Ovary (tissue), 9 donors: ENCODE measurements around the gene CLBA1. TPM values are rescaled to one million over a fixed set of nuclear protein-coding genes. Genes with fewer than 3 reads are reported as not detected.

Experiments
- DNase-seq, 5 donors: peaks; one replicate each; pipeline ENCODE4 v3.0.0-alpha.2; 2019 to 2020
- H3K27ac ChIP-seq, 2 donors: fragments of 200-600 bp; one replicate each; pipeline versions ENCODE4 v1.5.1 to v1.8.0; 2019 to 2022
- H3K27me3 ChIP-seq: fragments of 200-600 bp; one replicate; pipeline ENCODE4 v1.8.0; 2022
- H3K36me3 ChIP-seq: fragments of 200-600 bp; sonication (generic); one replicate; pipeline ENCODE4 v1.5.1; 2019
- H3K4me1 ChIP-seq: one replicate; pipeline ENCODE4 v1.8.1; 2013; ENCODE audit warnings: mild to moderate bottlenecking, moderate library complexity; ENCODE audit not compliant: insufficient read depth
- H3K4me3 ChIP-seq: fragments of 200-600 bp; sonication (generic); one replicate; pipeline ENCODE4 v1.5.1; 2017
- H3K9me3 ChIP-seq, 2 donors: fragments of 200-600 bp in 1 of 2; sonication (generic) in 1 of 2; one replicate each; pipeline versions ENCODE4 v1.5.1 to v1.8.1; 2013 to 2019; ENCODE audit warnings: mild to moderate bottlenecking in 1 of 2, moderate library complexity in 1 of 2
- CTCF ChIP-seq, 3 donors: fragments of 450-650 bp in 2 of 3; fragments of 200-600 bp in 1 of 3; IDR thresholded peaks; one replicate each; pipeline versions ENCODE4 v1.5.1 to v1.8.0; 2016 to 2022; ENCODE audit warnings: antibody characterized with exemption in 3 of 3, mild to moderate bottlenecking in 1 of 3
- EP300 ChIP-seq: sonication (generic); formaldehyde crosslinking; IDR thresholded peaks from one replicate; pipeline ENCODE4 v1.6.1; 2017; ENCODE audit warnings: antibody characterized with exemption
- POLR2A ChIP-seq: fragments of 450-650 bp; IDR thresholded peaks from one replicate; pipeline ENCODE4 v1.6.1; 2017; ENCODE audit warnings: antibody characterized with exemption, mild to moderate bottlenecking, moderate library complexity
- WGBS, 3 donors: extraction: QIAGEN DNeasy Blood & Tissue Kit in 1 of 3; methylation state at CpG; one replicate each; pipeline versions ENCODE4 v1.1.5 to v1.1.7; 2013 to 2017; 5-methylcytosine and 5-hydroxymethylcytosine counted together
- intact Hi-C, 4 donors: fragments of 100-400 bp; cut with DNase I; formaldehyde crosslinking; loops; one replicate each; pipeline versions ENCODE4 v1.11.0 to v1.15.1; 2022 to 2023
- polyA plus RNA-seq, 2 donors: library from polyadenylated mRNA; stranded (reverse); fragments of 200-250 nt in 1 of 2; fragments of 350-450 nt in 1 of 2; fragmentation: Illumina TruSeq in 1 of 2; extraction: RNeasy Lipid Tissue Mini Kit (QIAGEN cat#74804) in 1 of 2; gene quantifications; one replicate each; pipeline ENCODE4 v1.2.3, GENCODE V29; 2013 to 2014
- total RNA-seq, 7 donors: library from RNA; depleted of rRNA in 2 of 7; stranded (reverse); fragments of >200 nt in 2 of 7; fragmentation: NEBNext Ultra II Directional in 3 of 7; extraction: Animal tissue kit (Norgen Biotek cat#: 25700) in 3 of 7; gene quantifications; one replicate each; pipeline versions ENCODE4 v1.1.0 to v1.2.4, GENCODE V29; 2016 to 2023
- donor health status: DM: no; HTN: no; CAD: no; lungs with moderate emphysema.
- donor health status: DM: no; HTN: no; CAD: no.
- donor health status: Bipolar disorder and iron deficiency.
- donor health status: DM: yes; HTN: yes; CAD: no.
- donor health status: DM: no; HTN: no; CAD: no.
- donor health status: DM: yes; HTN: yes; CAD: no.

Gene CLBA1
- total and polyA plus RNA-seq, 9 donors = 3.5 to 15.7 (median 6.7) TPM

- Histone ChIP-seq H3K27me3 (no peaks in the 10 kb centered on the region), H3K27ac (no peak overlapping the region), H3K4me3 (no peak overlapping the region), H3K36me3 (no peaks in the 10 kb centered on the region), H3K4me1 (peaks cover 9% of the 10 kb centered on the region), H3K9me3 (no peaks in the 10 kb centered on the region)
- peak in 2 of 5 donors; percentile 19 to 35 for DNase-seq
- intact Hi-C loops = no loop called here
- 67 to 75% (median 71%) methylated on average over 9 of the region's 9 CpGs for WGBS, 3 donors
- TF ChIP-seq CTCF (IDR thresholded peaks at IDR 0.05) = no peak
These were observed 19.2 kb upstream of the CLBA1 start for GRCh38 chr14:104966261-104966865.

GRCh38 chr14:104966981-104967385 is 18.6 kb upstream of the CLBA1 start:
- Histone ChIP-seq H3K27ac (no peak overlapping the region), H3K9me3 (no peaks in the 10 kb centered on the region), H3K36me3 (no peaks in the 10 kb centered on the region), H3K4me1 (peaks cover 9% of the 10 kb centered on the region), H3K4me3 (no peak overlapping the region), H3K27me3 (no peaks in the 10 kb centered on the region)
- peak in 1 of 5 donors; percentile 39 for DNase-seq
- intact Hi-C loops = no loop called here
- WGBS, 3 donors = 22 to 31% (median 30%) methylated on average over 5 to 8 of the region's 8 CpGs
- TF ChIP-seq EP300 = no peak
- TF ChIP-seq POLR2A = no peak
- no peak for TF ChIP-seq CTCF (IDR thresholded peaks at IDR 0.05)

GRCh38 chr14:104967386-104968152 is 18.0 kb upstream of the CLBA1 start:
- WGBS, 3 donors = 2 to 3% (median 3%) methylated on average over 20 to 36 of the region's 36 CpGs
- H3K9me3 ChIP-seq = no peaks in the 10 kb centered on the region

GRCh38 chr14:104968153-104968527 is 17.4 kb upstream of the CLBA1 start:
- H3K27ac ChIP-seq = peak overlapping the region in 1 of 2 donors; percentile 21
- peak overlapping the region; percentile 27 for H3K4me3 ChIP-seq
- no peaks in the 10 kb centered on the region for H3K9me3 ChIP-seq
- WGBS, 3 donors = 0 to 2% (median 0%) methylated on average over 11 to 12 of the region's 12 CpGs
- no peak for TF ChIP-seq CTCF (IDR thresholded peaks at IDR 0.05)
- no peak for TF ChIP-seq POLR2A
- no peak for TF ChIP-seq EP300
- no peaks in the 10 kb centered on the region for H3K36me3 ChIP-seq
- peak; percentile 79 to 87 (median 84) for DNase-seq
- peaks cover 17% of the 10 kb centered on the region for H3K4me1 ChIP-seq
- intact Hi-C loops = no loop called here
- H3K27me3 ChIP-seq = no peaks in the 10 kb centered on the region

More at GRCh38 chr14:104967386-104968152, 18.0 kb upstream of the CLBA1 start:
- Histone ChIP-seq H3K4me1 (peaks cover 12% of the 10 kb centered on the region), H3K4me3 (peak overlapping the region; percentile 27), H3K36me3 (no peaks in the 10 kb centered on the region), H3K27me3 (no peaks in the 10 kb centered on the region), H3K27ac (peak overlapping the region in 1 of 2 donors; percentile 21)
- TF ChIP-seq CTCF (IDR thresholded peaks at IDR 0.05) (no peak), EP300 (no peak), POLR2A (no peak)
- intact Hi-C loops = no loop called here
- peak in 4 of 5 donors; percentile 37 to 61 (median 58) for DNase-seq
